ENCODE data around the gene REM2. TPM values are rescaled to one million over a fixed set of nuclear protein-coding genes. Genes with fewer than 3 reads are reported as not detected.
"Not testable (repeated sequence)": the region's sequence is repeated elsewhere in the genome, so short reads cannot be mapped to it uniquely, and the experiment has no call there.

REM2 gene
- total RNA-seq, 1 donor from 2014 or later = 0.78 TPM

- no peak for DNase-seq (ENCODE audit: low read depth)
Measured at GRCh38 chr14:22896356-22896755, 13.3 kb downstream of the REM2 start.

GRCh38 chr14:22896760-22897159 lies 13.7 kb downstream of the REM2 start:
- DNase-seq (ENCODE audit: low read depth) = no peak

- DNase-seq (ENCODE audit: low read depth) = no peak
Measured at GRCh38 chr14:22897357-22897756, 14.3 kb downstream of the REM2 start.

- peak; percentile 79 for DNase-seq (ENCODE audit: low read depth)
Measured at GRCh38 chr14:22898302-22899090, 15.5 kb downstream of the REM2 start.

GRCh38 chr14:22900081-22900799 lies 17.2 kb downstream of the REM2 start:
- peak; percentile 83 for DNase-seq (ENCODE audit: low read depth)

GRCh38 chr14:22901799-22902198 lies 18.8 kb downstream of the REM2 start:
- DNase-seq (ENCODE audit: low read depth) = no peak

- DNase-seq (ENCODE audit: low read depth) = no peak
Measured at GRCh38 chr14:22903742-22904087, 20.7 kb downstream of the REM2 start.

GRCh38 chr14:22905627-22906026 lies 22.6 kb downstream of the REM2 start:
- no peak for DNase-seq (ENCODE audit: low read depth)

- no peak for DNase-seq (ENCODE audit: low read depth)
Measured at GRCh38 chr14:22906073-22906472, 23.1 kb downstream of the REM2 start.

- no peak for DNase-seq (ENCODE audit: low read depth)
Measured at GRCh38 chr14:22907429-22907828, 24.4 kb downstream of the REM2 start.

GRCh38 chr14:22908601-22909000 lies 25.6 kb downstream of the REM2 start:
- no peak for DNase-seq (ENCODE audit: low read depth)

- no peak for DNase-seq (ENCODE audit: low read depth)
Measured at GRCh38 chr14:22910916-22911315, 27.9 kb downstream of the REM2 start.

- not testable (repeated sequence) for DNase-seq (ENCODE audit: low read depth)
Measured at GRCh38 chr14:22914836-22915235, 31.8 kb downstream of the REM2 start.

GRCh38 chr14:22915886-22916521 lies 33.0 kb downstream of the REM2 start:
- DNase-seq (ENCODE audit: low read depth) = no peak

- DNase-seq (ENCODE audit: low read depth) = peak; percentile 100
Measured at GRCh38 chr14:22918804-22919600, 36.0 kb downstream of the REM2 start, which contains the start of gene RBM23. Gene RBM23, minus strand, starts transcription at chr14:22919149.

- DNase-seq (ENCODE audit: low read depth) = no peak
Measured at GRCh38 chr14:22919601-22919921, 36.5 kb downstream of the REM2 start.

- no peak for DNase-seq (ENCODE audit: low read depth)
Measured at GRCh38 chr14:22920697-22921096, 37.7 kb downstream of the REM2 start.

GRCh38 chr14:22922294-22922693 lies 39.3 kb downstream of the REM2 start:
- no peak for DNase-seq (ENCODE audit: low read depth)

GRCh38 chr14:22923746-22924145 lies 40.7 kb downstream of the REM2 start:
- no peak for DNase-seq (ENCODE audit: low read depth)

- DNase-seq (ENCODE audit: low read depth) = no peak
Measured at GRCh38 chr14:22925513-22925912, 42.5 kb downstream of the REM2 start.

- peak; percentile 19 for DNase-seq (ENCODE audit: low read depth)
Measured at GRCh38 chr14:22926316-22926715, 43.3 kb downstream of the REM2 start.
